CD14-positive monocyte (primary cell): ENCODE data around the gene NFIC. TPM values are rescaled to one million over a fixed set of nuclear protein-coding genes. Genes with fewer than 3 reads are reported as not detected.
"Not testable (repeated sequence)": the region's sequence is repeated elsewhere in the genome, so short reads cannot be mapped to it uniquely, and the experiment has no call there.

Source experiments
- DNase-seq, 3 donors: peaks; one replicate each; pipeline ENCODE4 v3.0.0-alpha.2; 2011 to 2022
- H2AFZ ChIP-seq: 2 replicates; pipeline ENCODE4 v1.6.0; 2012; ENCODE audit warnings: mild to moderate bottlenecking, low read depth, low read length, inconsistent platforms; ENCODE audit not compliant: insufficient read depth, poor library complexity, severe bottlenecking
- H3K27ac ChIP-seq, 2 donors: 1 replicate in 1 of 2; 2 replicates in 1 of 2; pipeline ENCODE4 v1.5.1; 2012 to 2013; ENCODE audit warnings: low read length in 2 of 2, control low read depth in 1 of 2, inconsistent platforms in 1 of 2, low read depth in 1 of 2, mild to moderate bottlenecking in 1 of 2
- H3K27me3 ChIP-seq, 2 donors: one replicate each; pipeline versions ENCODE4 v1.6.0 to v1.6.1; 2011 to 2013; ENCODE audit warnings: low read length in 2 of 2; ENCODE audit not compliant: control insufficient read depth in 2 of 2, insufficient read depth in 2 of 2
- H3K36me3 ChIP-seq, 2 donors: replicated peaks in 1 of 2; 1 replicate in 1 of 2; 2 replicates in 1 of 2; pipeline versions ENCODE4 v1.5.1 to v1.6.1; 2012 to 2013; ENCODE audit warnings: low read length in 2 of 2, control low read depth in 1 of 2, inconsistent platforms in 1 of 2, mild to moderate bottlenecking in 1 of 2; ENCODE audit not compliant: insufficient read depth in 2 of 2, control insufficient read depth in 1 of 2
- H3K4me1 ChIP-seq, 2 donors: 1 replicate in 1 of 2; 2 replicates in 1 of 2; pipeline versions ENCODE4 v1.5.1 to v1.6.1; 2012 to 2013; ENCODE audit warnings: low read length in 2 of 2, control low read depth in 1 of 2, inconsistent platforms in 1 of 2, mild to moderate bottlenecking in 1 of 2, moderate library complexity in 1 of 2; ENCODE audit not compliant: insufficient read depth in 2 of 2, control insufficient read depth in 1 of 2
- H3K4me2 ChIP-seq: replicated peaks from 2 replicates; pipeline ENCODE3; 2012; ENCODE audit warnings: low read length, moderate library complexity, mild to moderate bottlenecking; ENCODE audit not compliant: poor library complexity, severe bottlenecking; ENCODE audit errors: extremely low read depth
- H3K4me3 ChIP-seq, 3 experiments: fragments of 200-600 bp in 1 of 3; sonication (generic) in 1 of 3; replicated peaks in 1 of 3; 1 replicate in 2 of 3; 2 replicates in 1 of 3; pipeline ENCODE4 v1.5.1; 2011 to 2013; ENCODE audit warnings: low read length in 3 of 3, mild to moderate bottlenecking in 3 of 3, control low read depth in 2 of 3, low read depth in 2 of 3, inconsistent platforms in 1 of 3, moderate library complexity in 1 of 3
- H3K79me2 ChIP-seq: 2 replicates; pipeline ENCODE4 v1.6.0; 2012; ENCODE audit warnings: mild to moderate bottlenecking, control low read depth, inconsistent platforms, low read length, moderate library complexity; ENCODE audit not compliant: insufficient read depth
- H3K9ac ChIP-seq: 2 replicates; pipeline ENCODE4 v1.6.0; 2017; ENCODE audit warnings: low read length, mild to moderate bottlenecking; ENCODE audit not compliant: insufficient read depth, poor library complexity, severe bottlenecking
- H3K9me3 ChIP-seq, 2 donors: replicated peaks in 1 of 2; 1 replicate in 1 of 2; 2 replicates in 1 of 2; pipeline versions ENCODE4 v1.5.1 to v1.6.1; 2012 to 2013; ENCODE audit warnings: low read length in 2 of 2, control low read depth in 1 of 2; ENCODE audit not compliant: control insufficient read depth in 1 of 2, insufficient read depth in 1 of 2
- H4K20me1 ChIP-seq: 2 replicates; pipeline ENCODE4 v1.6.0; 2012; ENCODE audit warnings: mild to moderate bottlenecking, low read length, control low read depth, moderate library complexity; ENCODE audit not compliant: insufficient read depth
- H3K27ac Mint-ChIP-seq, 7 donors: one replicate each; pipeline ENCODE4 v1.8.0; 2020; ENCODE audit warnings: mild to moderate bottlenecking in 7 of 7, mixed read lengths in 7 of 7, moderate library complexity in 6 of 7, inconsistent platforms in 2 of 7
- H3K27me3 Mint-ChIP-seq, 3 donors: one replicate each; pipeline ENCODE4 v1.8.0; 2021 to 2022; ENCODE audit warnings: low read depth in 3 of 3, mild to moderate bottlenecking in 3 of 3, mixed read lengths in 3 of 3, moderate library complexity in 3 of 3, inconsistent platforms in 1 of 3
- H3K36me3 Mint-ChIP-seq, 2 donors: one replicate each; pipeline ENCODE4 v1.8.0; 2020; ENCODE audit warnings: mixed read lengths in 2 of 2, inconsistent platforms in 1 of 2, mild to moderate bottlenecking in 1 of 2
- H3K4me1 Mint-ChIP-seq: one replicate; pipeline ENCODE4 v1.8.0; 2020; ENCODE audit warnings: mild to moderate bottlenecking, mixed read lengths
- H3K4me3 Mint-ChIP-seq, 2 donors: one replicate each; pipeline ENCODE4 v1.8.0; 2020; ENCODE audit warnings: mild to moderate bottlenecking in 2 of 2, mixed read lengths in 2 of 2, moderate library complexity in 1 of 2
- H3K9me3 Mint-ChIP-seq, 7 donors: one replicate each; pipeline ENCODE4 v1.8.0; 2020 to 2022; ENCODE audit warnings: mixed read lengths in 7 of 7, mild to moderate bottlenecking in 6 of 7, moderate library complexity in 6 of 7, inconsistent platforms in 2 of 7
- WGBS: methylation state at CpG from one replicate; pipeline ENCODE4 v1.1.5; 2013; ENCODE audit warnings: missing lambda C conversion rate; ENCODE audit not compliant: insufficient coverage; 5-methylcytosine and 5-hydroxymethylcytosine counted together
- intact Hi-C, 2 donors: fragments of 100-400 bp; cut with micrococcal nuclease; formaldehyde crosslinking; loops; one replicate each; pipeline versions ENCODE4 v1.15.0 to v1.15.1; 2023
- polyA plus RNA-seq, 3 donors: library from polyadenylated mRNA; depleted of rRNA in 1 of 3; unstranded in 2 of 3; stranded (reverse) in 1 of 3; fragments of 300-500 nt in 2 of 3; fragments of >200 nt in 1 of 3; fragmentation: Illumina TruSeq in 2 of 3; gene quantifications; 1 replicate in 2 of 3; 2 replicates in 1 of 3; pipeline ENCODE4 v1.2.3, GENCODE V29; 2012 to 2021
- TF ChIP-seq, protein P1 (sequence below): fragments of 200-600 bp; IDR thresholded peaks from one replicate; pipeline ENCODE4 v1.8.0; 2022; ENCODE audit warnings: antibody characterized with exemption, mild to moderate bottlenecking

The NFIC gene
- polyA plus RNA-seq, 3 donors: 7.0 to 13.8 (median 11.5) TPM

DNA sequence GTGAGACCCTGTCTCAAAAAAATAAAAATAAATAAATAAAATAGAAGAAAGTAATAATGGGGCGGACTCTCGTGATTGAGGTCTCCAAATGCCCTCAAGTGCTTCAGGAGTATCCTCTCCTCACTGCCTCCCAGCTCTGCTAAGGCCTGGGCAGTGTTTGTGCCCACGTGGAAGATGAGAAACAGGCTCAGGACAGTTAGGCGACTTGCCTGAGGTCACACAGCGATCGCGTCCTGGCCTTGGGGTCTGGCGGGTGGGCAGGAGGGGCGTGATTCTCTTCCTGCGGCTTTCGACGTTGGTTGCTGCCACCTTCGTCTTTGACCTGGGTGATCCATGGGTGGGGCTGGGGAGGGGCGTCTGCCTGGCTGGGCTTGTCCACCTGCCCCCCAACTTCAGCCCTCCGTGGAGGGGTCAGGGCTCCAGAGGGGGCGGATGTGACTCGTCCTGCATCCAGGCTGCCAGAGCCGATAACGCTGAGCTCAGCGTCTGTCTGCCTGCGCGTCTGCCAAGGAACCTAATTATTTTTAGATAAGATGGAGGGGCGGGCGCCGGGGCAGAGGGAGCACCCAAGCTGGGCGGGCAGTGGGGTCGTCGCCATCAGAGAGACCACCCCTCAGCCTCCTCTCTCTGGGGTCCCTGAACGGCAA lies 56.9 kb downstream of the NFIC start:
- H3K27ac ChIP-seq: no peak overlapping the region
- peaks cover 13% of the 10 kb centered on the region for H3K4me1 Mint-ChIP-seq
- no peak overlapping the region for H3K27ac Mint-ChIP-seq
- peaks cover 0 to 8% (median 6%) of the 10 kb centered on the region in 7 donors for H3K9me3 Mint-ChIP-seq
- TF ChIP-seq, protein P1, sequence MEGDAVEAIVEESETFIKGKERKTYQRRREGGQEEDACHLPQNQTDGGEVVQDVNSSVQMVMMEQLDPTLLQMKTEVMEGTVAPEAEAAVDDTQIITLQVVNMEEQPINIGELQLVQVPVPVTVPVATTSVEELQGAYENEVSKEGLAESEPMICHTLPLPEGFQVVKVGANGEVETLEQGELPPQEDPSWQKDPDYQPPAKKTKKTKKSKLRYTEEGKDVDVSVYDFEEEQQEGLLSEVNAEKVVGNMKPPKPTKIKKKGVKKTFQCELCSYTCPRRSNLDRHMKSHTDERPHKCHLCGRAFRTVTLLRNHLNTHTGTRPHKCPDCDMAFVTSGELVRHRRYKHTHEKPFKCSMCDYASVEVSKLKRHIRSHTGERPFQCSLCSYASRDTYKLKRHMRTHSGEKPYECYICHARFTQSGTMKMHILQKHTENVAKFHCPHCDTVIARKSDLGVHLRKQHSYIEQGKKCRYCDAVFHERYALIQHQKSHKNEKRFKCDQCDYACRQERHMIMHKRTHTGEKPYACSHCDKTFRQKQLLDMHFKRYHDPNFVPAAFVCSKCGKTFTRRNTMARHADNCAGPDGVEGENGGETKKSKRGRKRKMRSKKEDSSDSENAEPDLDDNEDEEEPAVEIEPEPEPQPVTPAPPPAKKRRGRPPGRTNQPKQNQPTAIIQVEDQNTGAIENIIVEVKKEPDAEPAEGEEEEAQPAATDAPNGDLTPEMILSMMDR: no peak
- no peaks in the 10 kb centered on the region for H3K9me3 ChIP-seq
- H3K27me3 ChIP-seq: no peaks in the 10 kb centered on the region
- no peak overlapping the region for H3K4me3 ChIP-seq
- peaks cover 64% of the 10 kb centered on the region for H4K20me1 ChIP-seq
- intact Hi-C loops: no loop called here
- 97% methylated on average over 14 of the region's 29 CpGs for WGBS
- peaks cover 25 to 40% of the 10 kb centered on the region in 2 donors for H3K36me3 ChIP-seq
- DNase-seq: no peak
- peaks cover 0 to 1% (median 0%) of the 10 kb centered on the region in 3 donors for H3K27me3 Mint-ChIP-seq
- H3K4me2 ChIP-seq: no peak overlapping the region
- H2AFZ ChIP-seq: no peak overlapping the region
- peaks cover 3 to 5% of the 10 kb centered on the region in 2 donors for H3K4me1 ChIP-seq
- no peak overlapping the region for H3K9ac ChIP-seq
- H3K4me3 Mint-ChIP-seq: no peak overlapping the region
- peaks cover 19 to 60% of the 10 kb centered on the region in 2 donors for H3K36me3 Mint-ChIP-seq
- H3K79me2 ChIP-seq: peaks cover 50% of the 10 kb centered on the region

DNA sequence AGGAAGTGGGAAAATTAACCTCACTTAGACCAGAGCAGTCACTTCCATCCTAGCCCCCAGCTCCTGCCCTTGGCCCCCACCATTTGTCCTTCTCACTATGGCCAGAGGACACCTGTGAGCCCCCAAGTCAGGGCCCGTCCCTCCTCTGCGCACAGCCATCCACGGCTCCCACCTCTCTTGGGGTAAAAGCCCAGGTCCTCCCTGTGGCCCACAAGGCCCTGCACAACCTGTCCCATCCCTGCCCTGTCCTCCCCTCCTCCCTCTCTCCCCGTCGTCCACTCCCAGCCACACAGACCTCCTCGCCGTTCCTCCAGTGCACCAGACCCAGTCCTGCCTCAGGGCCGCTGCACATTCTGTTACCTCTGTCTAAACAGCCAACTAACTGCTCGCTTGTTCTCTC lies 60.0 kb downstream of the NFIC start:
- no peak overlapping the region for H3K27ac Mint-ChIP-seq
- H3K4me3 ChIP-seq: no peak overlapping the region
- no peak overlapping the region for H3K4me2 ChIP-seq
- TF ChIP-seq, protein P1: no peak
- H2AFZ ChIP-seq: no peak overlapping the region
- H3K9me3 Mint-ChIP-seq: peaks cover 0 to 8% (median 6%) of the 10 kb centered on the region in 7 donors
- H3K36me3 Mint-ChIP-seq: peaks cover 17 to 45% of the 10 kb centered on the region in 2 donors
- peaks cover 21 to 25% of the 10 kb centered on the region in 2 donors for H3K4me1 ChIP-seq
- H3K4me1 Mint-ChIP-seq: peaks cover 31% of the 10 kb centered on the region
- peaks cover 0 to 1% (median 0%) of the 10 kb centered on the region in 3 donors for H3K27me3 Mint-ChIP-seq
- no peak for DNase-seq
- H3K27me3 ChIP-seq: no peaks in the 10 kb centered on the region
- H3K9ac ChIP-seq: no peak overlapping the region
- H3K27ac ChIP-seq: no peak overlapping the region
- intact Hi-C loops: no loop called here
- 97% methylated on average over 9 of the region's 9 CpGs for WGBS
- H3K79me2 ChIP-seq: peaks cover 29% of the 10 kb centered on the region
- H3K9me3 ChIP-seq: no peaks in the 10 kb centered on the region
- peaks cover 70% of the 10 kb centered on the region for H4K20me1 ChIP-seq
- no peak overlapping the region for H3K4me3 Mint-ChIP-seq
- H3K36me3 ChIP-seq: peaks cover 18 to 26% of the 10 kb centered on the region in 2 donors

DNA sequence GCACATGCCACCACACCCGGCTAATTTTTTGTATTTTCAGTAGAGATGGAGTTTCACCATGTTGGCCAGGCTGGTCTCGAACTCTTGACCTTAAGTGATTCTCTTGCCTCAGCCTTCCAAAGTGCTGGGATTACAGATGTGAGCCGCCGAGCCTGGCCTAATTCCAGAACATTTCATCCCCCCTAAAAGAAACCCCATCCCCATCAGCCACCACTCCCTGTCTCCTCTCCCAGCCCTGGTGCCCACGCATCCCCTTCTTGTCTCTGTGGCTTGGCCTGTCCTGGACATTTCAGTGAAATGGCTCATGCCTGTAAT lies 63.9 kb downstream of the NFIC start:
- H3K27me3 ChIP-seq, H3K27ac ChIP-seq, H2AFZ ChIP-seq, H3K9me3 ChIP-seq, H3K4me2 ChIP-seq, DNase-seq, H3K27me3 Mint-ChIP-seq, H3K4me3 ChIP-seq, H3K9ac ChIP-seq: not testable (repeated sequence)
- H3K79me2 ChIP-seq: peaks cover 19% of the 10 kb centered on the region
- H3K4me1 ChIP-seq: peaks cover 28 to 35% of the 10 kb centered on the region in 2 donors
- Mint-ChIP-seq H3K9me3 (peaks cover 6 to 16% (median 11%) of the 10 kb centered on the region in 7 donors), H3K36me3 (peaks cover 28 to 55% of the 10 kb centered on the region in 2 donors), H3K4me3 (peak overlapping the region in 1 of 2 donors; percentile 31), H3K27ac (peak overlapping the region in 3 of 7 donors; percentile 19 to 67 (median 42)), H3K4me1 (peaks cover 38% of the 10 kb centered on the region)
- peaks cover 50% of the 10 kb centered on the region for H4K20me1 ChIP-seq
- intact Hi-C loops: loop anchor here in 1 of 2 donors (10.0 kb wide), 1 partner anchor 74 kb away; the partner anchor contains the start of genes DOHH and FZR1
- H3K36me3 ChIP-seq: peaks cover 23 to 38% of the 10 kb centered on the region in 2 donors
- WGBS: 100% methylated on average over 2 of the region's 5 CpGs
